GM12892 (cell line): ENCODE results near the gene MSGN1. TPM values are rescaled to one million over a fixed set of nuclear protein-coding genes. Genes with fewer than 3 reads are reported as not detected.
A peak's percentile ranks its signal among the peaks of the same experiment; 100 is the strongest.

Source experiments
- DNase-seq: peaks from one replicate; pipeline ENCODE4 v3.0.0; 2011; ENCODE audit not compliant: insufficient read length
- FAIRE-seq: peaks from 2 replicates; lab custom pipeline; 2011; peaks lifted over from hg19 to GRCh38; lab: Jason Lieb, UNC
- POLR2A ChIP-seq: IDR thresholded peaks from 2 replicates; pipeline ENCODE4 v1.6.1; 2011; ENCODE audit warnings: low read depth, low read length, control low read depth
- POLR2AphosphoS5 ChIP-seq: IDR thresholded peaks from 2 replicates; pipeline ENCODE4 v1.6.1; 2011; ENCODE audit warnings: low read depth, low read length, control low read depth
- TAF1 ChIP-seq: IDR thresholded peaks from 2 replicates; pipeline ENCODE4 v1.6.1; 2011; ENCODE audit warnings: low read depth, mild to moderate bottlenecking, control low read depth, low read length, borderline replicate concordance
- polyA plus RNA-seq: library from polyadenylated mRNA; unstranded; fragments of >200 nt; gene quantifications from one replicate; pipeline ENCODE4 v1.2.1, GENCODE V29; 2012; ENCODE audit warnings: missing spikeins, inconsistent platforms; ENCODE audit not compliant: missing spikeins

MSGN1 gene
- not detected for polyA plus RNA-seq

GRCh38 chr2:17816396-17817245 lies at the start of gene MSGN1:
TSS of gene MSGN1 (plus strand) at chr2:17816460. CDS start at chr2:17816519, 59 bp downstream.
- FAIRE-seq, result no peak
- DNase-seq, result no peak
- TF ChIP-seq TAF1, result no peak
- no peak for TF ChIP-seq POLR2A
- no peak for TF ChIP-seq POLR2AphosphoS5

- DNase-seq (no peak), FAIRE-seq (no peak)
- TF ChIP-seq TAF1 (no peak), POLR2AphosphoS5 (no peak), POLR2A (no peak)
Measured at GRCh38 chr2:17768894-17769293, 47.4 kb upstream of the MSGN1 start.

GRCh38 chr2:17771956-17772355 lies 44.3 kb upstream of the MSGN1 start:
- FAIRE-seq, result no peak
- no peak for DNase-seq
- TF ChIP-seq POLR2AphosphoS5, result no peak
- TF ChIP-seq TAF1, result no peak
- TF ChIP-seq POLR2A, result no peak

GRCh38 chr2:17772532-17772931 lies 43.7 kb upstream of the MSGN1 start:
- TF ChIP-seq POLR2AphosphoS5, result no peak
- TF ChIP-seq POLR2A, result no peak
- TF ChIP-seq TAF1, result no peak
- DNase-seq (no peak), FAIRE-seq (peak; percentile 17)

- FAIRE-seq, result no peak
- no peak for DNase-seq
- no peak for TF ChIP-seq POLR2A
- TF ChIP-seq POLR2AphosphoS5, result no peak
- no peak for TF ChIP-seq TAF1
Measured at GRCh38 chr2:17780546-17780945, 35.7 kb upstream of the MSGN1 start.

- DNase-seq (no peak), FAIRE-seq (no peak)
- TF ChIP-seq POLR2A, result no peak
- no peak for TF ChIP-seq TAF1
- TF ChIP-seq POLR2AphosphoS5, result no peak
Measured at GRCh38 chr2:17781482-17781881, 34.8 kb upstream of the MSGN1 start.

- no peak for TF ChIP-seq POLR2AphosphoS5
Measured at GRCh38 chr2:17786727-17787126, 29.5 kb upstream of the MSGN1 start.

GRCh38 chr2:17788773-17789172 lies 27.5 kb upstream of the MSGN1 start:
- FAIRE-seq, result no peak
- TF ChIP-seq POLR2AphosphoS5, result no peak
- no peak for TF ChIP-seq TAF1
- TF ChIP-seq POLR2A, result no peak
- no peak for DNase-seq

More at GRCh38 chr2:17786727-17787126, 29.5 kb upstream of the MSGN1 start:
- FAIRE-seq (no peak), DNase-seq (no peak)

- no peak for TF ChIP-seq POLR2AphosphoS5
- no peak for TF ChIP-seq POLR2A
- TF ChIP-seq TAF1, result no peak
- DNase-seq, result no peak
Measured at GRCh38 chr2:17790536-17790935, 25.7 kb upstream of the MSGN1 start.

GRCh38 chr2:17791121-17791816 lies 25.0 kb upstream of the MSGN1 start:
- FAIRE-seq (no peak), DNase-seq (no peak)
- TF ChIP-seq POLR2AphosphoS5 (no peak), POLR2A (no peak), TAF1 (no peak)

More at GRCh38 chr2:17790536-17790935, 25.7 kb upstream of the MSGN1 start:
- FAIRE-seq, result no peak

GRCh38 chr2:17791817-17792130 lies 24.5 kb upstream of the MSGN1 start:
- FAIRE-seq, result no peak
- no peak for TF ChIP-seq POLR2AphosphoS5
- no peak for TF ChIP-seq TAF1
- TF ChIP-seq POLR2A, result no peak
- DNase-seq, result no peak
